Stimulated activated CD8-positive, alpha-beta memory T cell treated with anti-CD3 and anti-CD28 coated beads, Interleukin-7, amount 100 ng/mL, for 48 hours (primary cell): ENCODE results near the gene SERP2.
A peak's percentile ranks its signal among the peaks of the same experiment; 100 is the strongest.

Source experiments
- DNase-seq, 2 donors: peaks; one replicate each; pipeline ENCODE4 v3.0.0-alpha.2; 2020; ENCODE audit warnings: low read depth in 1 of 2; ENCODE audit errors: extremely low read depth in 1 of 2

SERP2 gene

DNA sequence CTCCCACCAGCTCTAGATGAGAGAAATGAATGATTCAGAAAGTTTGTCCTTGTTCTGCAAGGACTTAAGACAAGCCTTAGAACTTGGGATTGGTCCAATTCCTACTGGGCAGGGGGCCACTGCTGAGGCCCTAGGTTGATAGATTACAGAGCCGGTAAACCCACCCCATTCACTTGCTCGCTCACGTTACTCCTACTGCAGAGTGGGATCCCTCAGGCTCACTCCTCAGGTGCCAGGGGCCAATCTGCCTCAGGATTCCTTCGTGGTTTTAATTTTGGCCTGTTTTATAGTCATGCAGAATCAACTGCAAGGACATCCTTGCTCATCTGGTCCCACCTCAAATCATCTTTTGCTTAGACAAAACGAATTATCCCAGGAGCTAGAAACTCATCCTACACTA lies 59.0 kb downstream of the SERP2 start:
- DNase-seq: no peak

DNA sequence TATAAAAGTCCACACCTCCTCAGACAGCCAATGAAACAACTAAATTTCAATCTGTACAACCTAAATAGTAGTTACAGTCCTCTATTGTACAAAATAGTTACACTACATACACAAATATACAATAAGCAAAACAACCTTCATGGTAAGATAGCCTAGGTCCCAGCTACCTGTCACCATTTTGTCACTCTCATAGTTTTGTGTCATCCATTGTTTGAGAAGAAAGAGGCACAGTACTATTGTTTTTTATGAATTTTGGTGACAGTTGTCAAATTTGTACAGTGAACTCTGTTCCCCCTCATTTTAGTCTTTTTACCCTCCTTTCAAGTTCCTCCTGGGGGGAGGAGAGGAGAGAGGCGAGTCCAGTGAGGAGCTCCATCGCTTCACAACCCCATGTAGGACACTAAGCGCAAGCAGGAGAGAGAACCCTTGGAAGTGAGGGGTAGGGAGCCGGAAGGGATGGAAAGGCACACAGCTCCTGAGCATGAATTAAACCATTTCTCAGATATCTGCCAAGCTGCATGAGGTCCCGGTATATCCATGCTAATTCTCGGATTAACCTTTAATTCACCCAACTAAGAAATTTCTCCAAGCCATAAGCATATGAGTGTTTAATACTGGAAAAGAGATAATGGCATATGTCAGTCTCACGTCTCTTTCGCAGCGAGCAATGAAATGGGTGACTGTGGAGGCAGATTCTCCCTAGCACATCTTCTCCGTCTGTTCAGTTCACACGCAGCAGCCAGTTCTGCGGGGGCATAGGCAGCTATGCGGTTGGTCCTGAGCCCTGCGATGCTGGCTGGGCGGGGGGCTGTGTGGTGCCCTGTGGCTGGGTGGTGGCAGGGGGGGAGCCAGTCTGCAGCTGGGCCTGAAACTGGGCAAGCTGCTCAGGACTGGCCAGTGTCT lies 60.5 kb downstream of the SERP2 start:
- no peak for DNase-seq

DNA sequence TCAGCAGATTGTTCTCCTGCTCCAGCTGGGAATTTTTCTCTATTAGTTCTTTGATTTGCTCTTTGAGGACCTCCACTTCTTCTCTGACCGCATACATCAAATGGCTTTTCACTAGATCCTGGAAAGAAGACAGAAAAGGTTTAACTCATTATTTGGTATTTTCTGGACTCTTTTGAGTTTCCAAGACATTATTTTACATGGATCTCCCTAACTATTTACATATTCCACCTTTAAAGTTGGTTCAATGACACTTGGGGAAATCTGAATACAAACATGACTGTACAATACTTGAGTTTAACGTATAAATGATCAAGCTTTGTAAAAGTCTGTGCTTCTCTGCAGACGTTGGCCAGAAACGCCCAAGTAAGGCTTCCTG lies 61.1 kb downstream of the SERP2 start:
- DNase-seq: no peak

DNA sequence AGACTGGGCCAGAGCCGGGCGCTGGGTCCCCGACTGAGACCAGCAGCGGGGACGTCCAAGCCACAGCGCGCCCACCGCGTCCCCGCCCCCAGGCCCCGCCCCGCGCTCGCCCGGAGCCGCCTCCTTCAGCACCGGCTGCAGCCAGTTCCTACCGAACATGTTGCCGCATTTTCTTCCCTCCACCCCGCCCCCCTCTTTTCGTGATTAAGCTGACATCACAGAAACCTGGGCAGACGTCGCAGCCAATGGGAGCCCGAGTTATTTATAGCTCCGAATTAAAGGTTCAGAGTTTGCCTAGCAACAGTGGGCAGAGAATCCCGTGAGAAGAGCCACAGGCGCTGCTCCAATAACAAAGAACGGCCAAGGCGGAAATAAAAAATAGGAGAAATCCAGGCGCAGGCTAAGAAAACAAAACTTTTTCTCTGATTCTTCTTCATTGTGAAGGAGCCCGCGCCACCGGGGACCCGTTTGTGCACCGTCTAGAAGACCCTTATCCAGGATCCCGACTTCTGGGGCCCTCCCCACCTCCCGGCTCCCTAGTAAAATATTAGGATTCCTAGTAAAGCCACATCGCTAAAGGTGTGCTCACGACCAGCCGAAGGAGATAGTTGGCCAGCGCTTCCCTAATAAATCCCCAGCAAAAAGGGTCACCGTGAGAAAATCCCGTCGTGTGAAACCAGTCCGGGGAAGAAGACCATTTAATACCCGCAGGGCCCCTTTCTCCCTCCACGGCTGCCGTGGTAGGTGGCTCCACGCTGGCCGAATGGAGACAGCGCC lies 61.7 kb downstream of the SERP2 start:
- DNase-seq: peak; percentile 66 to 82

DNA sequence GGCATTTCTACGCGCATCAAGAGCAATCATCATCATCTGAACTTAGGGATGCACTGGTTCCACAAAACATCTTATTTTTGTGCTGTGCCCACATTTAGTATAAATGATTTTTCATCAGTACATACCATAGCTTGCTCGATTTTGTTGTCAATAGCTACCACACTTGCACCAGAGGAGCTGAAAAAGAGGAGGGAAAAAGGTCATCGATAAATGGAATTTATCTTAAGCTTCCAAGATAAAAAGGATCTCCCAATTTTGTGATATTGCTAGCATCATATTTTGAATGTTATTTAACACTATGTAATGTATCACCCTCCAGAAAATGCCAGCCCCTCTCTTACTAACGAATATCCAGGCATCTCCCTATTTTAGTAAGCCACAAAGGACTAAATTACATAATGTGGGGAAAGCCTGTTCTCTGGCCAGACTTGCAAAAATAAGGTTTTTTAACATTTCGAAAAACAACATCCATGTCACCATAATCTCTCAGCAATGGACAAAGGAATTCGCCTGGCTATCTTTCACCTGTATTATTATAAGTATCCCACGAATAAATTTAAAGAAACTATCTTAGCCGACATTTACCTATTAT lies 62.4 kb downstream of the SERP2 start:
- no peak for DNase-seq

DNA sequence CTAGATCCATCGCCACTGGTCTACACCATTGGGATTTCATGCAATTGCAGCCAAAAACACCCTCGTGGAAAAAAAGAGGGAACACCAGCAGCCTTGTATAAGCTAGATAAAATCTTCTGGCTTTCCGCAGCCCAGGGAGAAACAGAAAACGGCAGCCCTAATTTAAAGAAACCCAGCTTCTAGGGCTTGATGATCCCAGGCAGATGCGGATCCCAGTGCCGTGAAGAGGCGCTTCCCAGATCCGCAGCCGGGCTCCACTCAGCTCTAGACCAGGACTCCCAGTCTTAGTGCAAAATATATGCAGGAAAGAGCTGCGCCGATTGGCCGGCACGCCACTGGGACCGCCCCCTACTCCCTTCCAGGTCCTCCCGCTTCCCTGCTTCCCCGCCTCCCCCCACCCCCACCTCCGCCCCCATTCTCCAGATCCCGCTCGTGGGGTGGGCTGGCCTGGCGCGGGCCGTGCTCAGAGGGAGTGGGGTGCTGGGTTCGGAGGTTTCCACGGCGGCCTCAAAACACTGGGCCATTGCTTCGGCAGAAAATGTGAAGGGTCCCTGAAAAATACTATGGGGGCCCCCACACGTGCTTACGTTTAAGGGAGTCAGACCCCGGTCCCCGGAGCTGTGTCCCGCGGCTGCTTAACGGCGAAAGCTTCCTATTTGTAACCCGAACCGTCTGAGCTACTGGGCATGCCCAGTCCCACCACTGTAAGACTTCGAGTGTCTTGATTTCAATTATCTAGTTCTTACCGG lies 63.1 kb downstream of the SERP2 start:
- peak; percentile 11 to 20 for DNase-seq

DNA sequence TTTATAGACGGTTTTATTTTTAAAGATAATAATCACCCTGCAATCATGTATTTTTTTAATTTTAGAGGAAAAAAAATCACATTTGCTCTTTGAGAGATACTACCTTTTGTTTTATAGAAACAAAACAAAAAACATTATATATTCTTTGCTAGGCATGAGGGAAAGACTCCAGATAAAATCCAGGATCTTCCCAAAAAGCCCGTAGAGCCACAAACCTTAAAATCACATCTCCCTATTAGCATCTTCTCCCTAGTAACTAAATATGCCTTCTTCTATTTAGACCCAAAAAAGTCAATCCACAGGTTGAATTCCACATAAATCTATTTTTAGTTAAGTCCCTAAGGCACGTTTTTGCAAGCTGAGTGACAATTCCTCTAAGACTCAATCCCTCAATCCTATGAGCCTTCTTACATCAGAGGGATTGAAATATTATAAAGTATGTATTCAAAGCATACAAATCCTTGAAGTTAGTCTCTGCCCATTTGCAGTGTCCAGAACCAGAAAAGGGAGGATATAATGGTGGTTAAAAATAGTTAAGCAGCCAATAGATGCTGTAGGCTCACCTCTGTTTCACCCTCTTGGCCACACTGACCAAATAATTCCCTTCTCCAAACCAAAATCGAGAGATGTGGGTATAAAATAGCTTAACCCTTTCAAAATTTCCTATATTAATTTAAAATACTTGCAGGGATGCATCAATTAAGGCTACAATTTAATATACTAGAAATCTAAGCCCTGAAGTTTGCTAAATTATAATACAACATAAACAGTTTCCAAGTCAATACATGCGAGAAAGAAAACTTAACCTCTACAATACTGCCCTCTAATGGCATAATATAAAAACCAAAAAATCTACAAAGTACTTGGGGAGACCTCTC lies 64.0 kb downstream of the SERP2 start:
- no peak for DNase-seq

DNA sequence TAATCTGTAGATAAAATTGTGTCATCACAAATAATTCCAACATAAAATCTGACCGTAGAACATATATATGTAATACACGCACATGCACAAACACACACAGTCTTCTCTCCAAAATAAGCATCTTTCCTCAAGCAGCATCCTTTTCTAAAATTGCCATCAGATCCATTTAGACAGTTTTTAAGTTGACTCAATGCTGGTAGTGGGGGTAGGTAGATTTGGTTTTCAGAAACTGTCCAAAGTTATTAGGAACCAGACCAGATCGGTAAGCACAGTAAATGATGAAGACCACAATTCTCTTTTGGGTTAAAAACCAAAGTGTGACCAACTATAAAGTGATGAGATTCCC lies 64.6 kb downstream of the SERP2 start:
- DNase-seq: no peak

DNA sequence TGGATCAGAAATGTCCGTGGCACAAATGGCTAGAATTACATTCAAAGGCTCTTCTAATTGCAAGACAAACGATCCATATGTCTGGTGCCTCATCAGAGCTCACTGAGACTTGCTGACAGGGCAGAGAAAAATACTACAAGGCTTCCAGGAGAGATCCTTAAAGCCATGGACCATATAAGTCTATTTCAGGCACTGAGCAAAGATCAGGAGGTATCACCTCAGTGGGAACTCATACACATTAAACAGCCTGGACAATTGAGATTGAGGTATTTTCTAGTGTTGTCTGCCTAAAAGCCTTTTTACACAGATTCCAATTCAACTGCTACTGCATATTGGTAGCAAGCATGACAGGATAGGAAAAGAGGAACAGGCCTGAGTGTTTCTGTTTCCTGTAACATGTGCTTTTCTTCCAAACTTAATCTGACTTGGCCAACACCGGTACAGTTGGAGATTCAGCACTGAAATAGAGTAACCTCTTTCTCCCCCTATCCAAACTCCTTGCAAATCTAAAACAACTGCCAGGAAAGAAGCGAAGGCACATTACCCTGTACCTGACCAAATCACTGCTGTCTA lies 65.9 kb downstream of the SERP2 start:
- DNase-seq: no peak

DNA sequence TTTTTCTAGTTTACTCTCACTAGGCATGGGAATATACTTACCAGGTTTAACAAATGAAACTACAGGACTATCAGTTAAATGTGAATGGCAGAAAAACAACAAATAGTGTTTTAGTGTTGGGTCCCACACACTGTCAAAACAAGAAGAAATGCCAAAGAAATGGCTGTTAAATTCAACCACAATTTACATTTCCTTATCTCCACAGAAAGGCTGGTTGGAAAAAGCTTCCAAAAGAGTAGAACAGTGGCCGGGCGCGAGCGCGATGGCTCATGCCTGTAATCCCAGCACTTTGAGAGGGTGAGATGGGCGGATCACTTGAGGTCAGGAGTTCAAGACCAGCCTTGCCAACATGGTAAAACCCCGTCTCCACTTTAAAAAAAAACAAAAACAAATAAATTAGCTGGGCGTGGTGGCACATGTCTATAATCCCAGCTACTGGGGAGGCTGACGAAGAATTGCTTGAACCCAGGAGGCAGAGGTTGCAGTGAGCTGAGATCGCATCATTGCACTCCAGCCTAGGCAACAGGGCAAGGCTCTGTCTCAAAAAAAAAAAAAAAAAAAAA lies 66.5 kb downstream of the SERP2 start:
- no peak for DNase-seq
